DND-41 (cell line): Measurements from ENCODE around the gene AGAP1.

Source experiments
- ATAC-seq: fragments of 200-7000 bp; cut with Tn5 transposase; 3 replicates; pipeline ENCODE4 v1.9.1; 2021; ENCODE audit warnings: low read depth; ENCODE audit not compliant: insufficient read depth
- DNase-seq: peaks from one replicate; pipeline ENCODE4 v3.0.0-alpha.2; 2020
- H2AFZ ChIP-seq: 2 replicates; pipeline ENCODE4 v1.6.0; 2012; ENCODE audit warnings: low read depth, low read length
- H3K27ac ChIP-seq: 2 replicates; pipeline ENCODE4 v1.5.1; 2012; ENCODE audit warnings: low read length, inconsistent platforms
- H3K27me3 ChIP-seq: fragments of 200-600 bp; sonication (generic); 2 replicates; pipeline ENCODE4 v1.6.0; 2012; ENCODE audit warnings: low read length, mild to moderate bottlenecking, inconsistent platforms; ENCODE audit not compliant: insufficient read depth, poor library complexity
- H3K36me3 ChIP-seq: 2 replicates; pipeline ENCODE4 v1.5.1; 2012; ENCODE audit warnings: low read length, inconsistent platforms; ENCODE audit not compliant: insufficient read depth
- H3K4me1 ChIP-seq: 2 replicates; pipeline ENCODE4 v1.5.1; 2012; ENCODE audit warnings: mild to moderate bottlenecking, low read length; ENCODE audit not compliant: insufficient read depth
- H3K4me2 ChIP-seq: 2 replicates; pipeline ENCODE4 v1.6.0; 2012; ENCODE audit warnings: mild to moderate bottlenecking, moderate library complexity, low read length, inconsistent platforms; ENCODE audit not compliant: insufficient read depth
- H3K4me3 ChIP-seq, 2 experiments: fragments of 200-600 bp in 1 of 2; shearing (Covaris generic) in 1 of 2; 2 replicates each; pipeline ENCODE4 v1.5.1; 2012 to 2016; ENCODE audit warnings: inconsistent platforms in 2 of 2, low read length in 2 of 2, mild to moderate bottlenecking in 2 of 2, low read depth in 1 of 2, moderate library complexity in 1 of 2
- H3K79me2 ChIP-seq: 2 replicates; pipeline ENCODE4 v1.6.0; 2012; ENCODE audit warnings: low read length, inconsistent platforms; ENCODE audit not compliant: insufficient read depth
- H3K9ac ChIP-seq: 2 replicates; pipeline ENCODE4 v1.6.0; 2012; ENCODE audit warnings: low read depth, mild to moderate bottlenecking, inconsistent platforms, low read length, moderate library complexity
- H3K9me3 ChIP-seq: 2 replicates; pipeline ENCODE4 v1.5.1; 2012; ENCODE audit warnings: low read length, moderate library complexity, mild to moderate bottlenecking, inconsistent platforms; ENCODE audit not compliant: insufficient read depth, severe bottlenecking
- H4K20me1 ChIP-seq: 2 replicates; pipeline ENCODE4 v1.6.0; 2012; ENCODE audit warnings: low read length; ENCODE audit not compliant: insufficient read depth
- EZH2 ChIP-seq: IDR thresholded peaks from 3 replicates; pipeline ENCODE4 v1.6.1; 2012; ENCODE audit warnings: borderline replicate concordance, low read depth, mild to moderate bottlenecking, moderate library complexity, low read length, inconsistent platforms; ENCODE audit not compliant: severe bottlenecking
- TF ChIP-seq, protein P1 (sequence below): IDR thresholded peaks from 2 replicates; pipeline ENCODE4 v1.5.1; 2012; ENCODE audit warnings: borderline replicate concordance, low read length, moderate library complexity, mild to moderate bottlenecking; ENCODE audit not compliant: poor library complexity, severe bottlenecking; ENCODE audit errors: extremely low read depth

The AGAP1 gene

DNA sequence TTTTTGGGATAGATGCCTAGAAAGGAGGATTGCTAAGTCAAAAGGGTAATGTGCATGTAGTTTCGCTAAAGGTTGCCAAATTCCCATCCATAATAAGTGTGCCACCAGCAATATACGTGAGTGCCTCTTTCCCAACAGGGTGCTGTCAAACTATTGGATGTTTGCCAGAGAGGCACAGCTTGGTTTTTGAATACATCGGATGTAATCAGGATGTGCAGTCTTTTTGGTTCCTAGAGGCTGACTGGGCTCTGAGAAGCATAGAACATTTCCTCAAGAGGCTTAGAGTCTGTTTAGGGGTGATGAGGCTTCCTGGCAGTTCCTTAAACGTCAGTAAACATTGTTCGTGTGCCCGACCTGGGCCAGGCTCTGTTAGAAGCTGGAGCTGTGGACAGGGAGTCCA lies 28.0 kb downstream of the AGAP1 start:
- DNase-seq (no peak), ATAC-seq (no peak)
- no peak overlapping the region for H3K4me2 ChIP-seq
- peaks cover 6% of the 10 kb centered on the region for H3K27me3 ChIP-seq
- H4K20me1 ChIP-seq: no peaks in the 10 kb centered on the region
- no peaks in the 10 kb centered on the region for H3K4me1 ChIP-seq
- TF ChIP-seq EZH2: no peak
- TF ChIP-seq, protein P1, sequence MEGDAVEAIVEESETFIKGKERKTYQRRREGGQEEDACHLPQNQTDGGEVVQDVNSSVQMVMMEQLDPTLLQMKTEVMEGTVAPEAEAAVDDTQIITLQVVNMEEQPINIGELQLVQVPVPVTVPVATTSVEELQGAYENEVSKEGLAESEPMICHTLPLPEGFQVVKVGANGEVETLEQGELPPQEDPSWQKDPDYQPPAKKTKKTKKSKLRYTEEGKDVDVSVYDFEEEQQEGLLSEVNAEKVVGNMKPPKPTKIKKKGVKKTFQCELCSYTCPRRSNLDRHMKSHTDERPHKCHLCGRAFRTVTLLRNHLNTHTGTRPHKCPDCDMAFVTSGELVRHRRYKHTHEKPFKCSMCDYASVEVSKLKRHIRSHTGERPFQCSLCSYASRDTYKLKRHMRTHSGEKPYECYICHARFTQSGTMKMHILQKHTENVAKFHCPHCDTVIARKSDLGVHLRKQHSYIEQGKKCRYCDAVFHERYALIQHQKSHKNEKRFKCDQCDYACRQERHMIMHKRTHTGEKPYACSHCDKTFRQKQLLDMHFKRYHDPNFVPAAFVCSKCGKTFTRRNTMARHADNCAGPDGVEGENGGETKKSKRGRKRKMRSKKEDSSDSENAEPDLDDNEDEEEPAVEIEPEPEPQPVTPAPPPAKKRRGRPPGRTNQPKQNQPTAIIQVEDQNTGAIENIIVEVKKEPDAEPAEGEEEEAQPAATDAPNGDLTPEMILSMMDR: no peak
- H3K36me3 ChIP-seq: no peaks in the 10 kb centered on the region
- H3K27ac ChIP-seq: no peak overlapping the region
- H3K79me2 ChIP-seq: no peaks in the 10 kb centered on the region
- no peak overlapping the region for H3K4me3 ChIP-seq
- H3K9me3 ChIP-seq: no peaks in the 10 kb centered on the region
- H3K9ac ChIP-seq: no peak overlapping the region
- no peak overlapping the region for H2AFZ ChIP-seq

DNA sequence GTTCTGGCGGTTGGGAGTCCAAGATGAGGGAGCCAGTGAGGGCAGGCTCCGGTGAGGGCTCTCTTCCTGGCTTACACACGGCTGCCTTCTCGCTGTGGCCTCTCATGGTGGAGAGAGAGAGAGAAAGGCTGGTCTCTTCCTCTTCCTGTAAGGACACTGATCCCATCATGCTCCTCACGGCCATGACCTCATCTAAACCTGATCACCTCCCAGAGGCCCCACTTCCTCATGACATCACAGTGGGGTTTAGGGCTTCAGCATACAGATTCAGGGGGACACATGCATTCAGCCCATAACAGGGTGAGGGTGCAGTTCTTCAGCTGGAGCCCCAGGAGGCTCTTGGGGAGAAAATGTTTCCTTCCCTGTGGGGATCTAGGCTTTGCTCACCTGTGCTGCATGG lies 29.2 kb downstream of the AGAP1 start:
- H3K4me3 ChIP-seq: no peak overlapping the region
- H3K27me3 ChIP-seq: peaks cover 6% of the 10 kb centered on the region
- no peaks in the 10 kb centered on the region for H3K36me3 ChIP-seq
- H2AFZ ChIP-seq: no peak overlapping the region
- H3K4me2 ChIP-seq: no peak overlapping the region
- H4K20me1 ChIP-seq: no peaks in the 10 kb centered on the region
- ATAC-seq: no peak
- H3K9ac ChIP-seq: no peak overlapping the region
- TF ChIP-seq, protein P1: no peak
- no peak for TF ChIP-seq EZH2
- H3K9me3 ChIP-seq: no peaks in the 10 kb centered on the region
- no peaks in the 10 kb centered on the region for H3K4me1 ChIP-seq
- no peak for DNase-seq
- H3K79me2 ChIP-seq: no peaks in the 10 kb centered on the region
- no peak overlapping the region for H3K27ac ChIP-seq

DNA sequence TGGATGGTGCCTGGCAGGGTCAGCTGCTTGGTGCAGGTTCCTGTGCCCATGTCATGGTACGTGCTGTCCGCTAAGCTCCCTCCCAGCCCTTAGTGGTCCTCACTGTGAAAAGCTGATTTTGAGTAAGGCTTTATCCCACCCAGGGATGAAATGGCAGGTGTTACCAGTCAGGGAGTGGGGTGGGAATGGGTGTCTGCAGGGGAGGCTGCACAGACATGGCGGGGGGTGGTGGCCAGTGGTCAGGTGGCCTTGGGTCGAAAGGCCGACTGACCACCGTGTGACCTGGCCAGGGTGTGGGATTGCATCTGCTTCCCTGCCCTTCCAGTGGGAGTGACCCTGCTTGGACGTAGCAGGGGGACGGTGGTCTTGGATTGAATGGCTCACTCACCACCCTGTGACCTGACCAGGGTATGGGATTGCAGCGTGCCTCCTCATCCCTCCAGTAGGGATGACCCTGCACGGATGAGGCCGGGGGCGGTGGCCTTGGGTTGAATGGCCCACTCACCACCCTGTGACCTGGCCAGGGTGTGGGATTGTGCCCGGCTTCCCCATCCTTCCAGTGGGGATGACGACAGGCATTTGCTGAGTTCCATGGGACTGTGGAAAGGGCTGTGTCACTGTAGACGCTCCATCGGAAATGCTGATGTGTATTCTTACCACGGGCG lies 29.8 kb downstream of the AGAP1 start:
- H3K27me3 ChIP-seq: peaks cover 4% of the 10 kb centered on the region
- H3K4me3 ChIP-seq: no peak overlapping the region
- no peaks in the 10 kb centered on the region for H3K4me1 ChIP-seq
- H2AFZ ChIP-seq: no peak overlapping the region
- no peak overlapping the region for H3K9ac ChIP-seq
- ATAC-seq (no peak), DNase-seq (no peak)
- H4K20me1 ChIP-seq: no peaks in the 10 kb centered on the region
- no peak overlapping the region for H3K27ac ChIP-seq
- no peak overlapping the region for H3K4me2 ChIP-seq
- no peaks in the 10 kb centered on the region for H3K9me3 ChIP-seq
- H3K79me2 ChIP-seq: no peaks in the 10 kb centered on the region
- no peaks in the 10 kb centered on the region for H3K36me3 ChIP-seq
- TF ChIP-seq, protein P1: no peak
- no peak for TF ChIP-seq EZH2

DNA sequence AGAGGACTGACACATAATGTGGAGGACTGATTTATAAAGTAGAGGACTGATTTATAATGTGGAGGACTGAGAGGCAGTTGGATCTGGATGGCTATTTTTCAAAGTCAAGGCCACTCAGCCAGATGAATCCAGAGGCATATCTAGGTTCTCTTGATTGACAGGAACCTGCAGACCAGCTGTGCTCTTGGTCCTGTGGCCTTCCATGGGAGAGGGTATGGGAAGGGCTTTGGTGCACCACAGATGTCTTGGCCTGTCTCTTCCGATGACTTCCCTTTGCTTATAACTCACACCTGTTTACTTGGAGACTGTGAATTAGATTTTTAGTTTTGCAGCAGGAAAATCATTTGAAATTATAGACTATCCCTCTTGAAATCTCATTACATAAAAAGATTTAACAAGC lies 32.3 kb downstream of the AGAP1 start:
- TF ChIP-seq, protein P1: no peak
- TF ChIP-seq EZH2: no peak
- Histone ChIP-seq H3K27me3 (peaks cover 3% of the 10 kb centered on the region), H3K9me3 (no peaks in the 10 kb centered on the region), H3K36me3 (no peaks in the 10 kb centered on the region), H3K4me1 (no peaks in the 10 kb centered on the region), H3K27ac (no peak overlapping the region), H3K4me3 (no peak overlapping the region), H3K79me2 (no peaks in the 10 kb centered on the region), H4K20me1 (no peaks in the 10 kb centered on the region), H3K4me2 (no peak overlapping the region), H3K9ac (no peak overlapping the region), H2AFZ (no peak overlapping the region)
- ATAC-seq (no peak), DNase-seq (no peak)
